Right renal cortex interstitium (tissue), 3 donors: ENCODE data around the gene ABCC9. TPM values are rescaled to one million over a fixed set of nuclear protein-coding genes. Genes with fewer than 3 reads are reported as not detected.

Experiments
- DNase-seq, 3 donors: peaks; one replicate each; pipeline ENCODE4 v3.0.0-alpha.2; 2013; ENCODE audit warnings: low read depth in 3 of 3, low spot score in 2 of 3
- polyA plus RNA-seq, 3 donors: library from polyadenylated mRNA; unstranded; fragments of 120-200 nt; gene quantifications; one replicate each; pipeline ENCODE4 v1.2.1, GENCODE V29; 2013; ENCODE audit not compliant: insufficient read length in 3 of 3

Gene ABCC9
- polyA plus RNA-seq, 3 donors = 21.2 to 26.0 (median 22.5) TPM

DNA sequence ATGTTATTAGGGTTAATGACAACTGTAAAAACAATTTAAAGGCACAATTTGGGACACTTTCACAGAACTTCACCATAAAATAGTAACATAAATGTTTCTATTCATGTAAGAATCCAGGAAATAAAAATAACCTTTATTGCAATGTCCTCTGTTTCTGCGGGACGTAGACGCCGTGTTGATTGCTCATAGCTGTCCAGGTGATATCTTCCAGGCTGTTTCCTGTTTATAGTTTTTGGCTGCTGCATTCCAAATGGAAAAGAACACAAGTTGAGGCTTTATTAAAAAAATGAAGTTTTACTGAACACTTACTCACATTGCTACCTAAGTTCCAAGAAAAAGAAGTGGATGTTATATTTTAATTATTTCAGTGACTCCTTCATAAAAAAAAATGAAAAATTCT lies 58.6 kb downstream of the ABCC9 start:
- no peak for DNase-seq

DNA sequence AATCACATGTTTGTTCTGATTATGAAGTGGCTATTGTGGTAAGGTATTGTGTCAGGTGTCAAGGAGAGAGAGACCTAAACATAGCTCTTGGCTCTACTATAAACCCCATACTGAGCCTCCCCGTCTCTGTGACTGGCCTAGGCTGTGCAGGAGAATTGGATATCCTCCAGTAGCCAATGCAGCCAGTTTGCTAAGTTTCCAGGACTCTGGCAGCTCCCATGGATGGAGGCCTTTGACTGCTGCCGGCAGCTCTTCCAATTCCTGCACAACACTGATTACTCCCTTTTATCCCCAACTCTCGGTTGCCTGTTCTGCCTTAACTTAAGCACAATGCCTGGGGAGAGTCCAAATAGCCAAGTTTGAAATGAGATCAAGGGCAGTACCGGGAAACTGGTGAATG lies 59.3 kb downstream of the ABCC9 start:
- DNase-seq = no peak

DNA sequence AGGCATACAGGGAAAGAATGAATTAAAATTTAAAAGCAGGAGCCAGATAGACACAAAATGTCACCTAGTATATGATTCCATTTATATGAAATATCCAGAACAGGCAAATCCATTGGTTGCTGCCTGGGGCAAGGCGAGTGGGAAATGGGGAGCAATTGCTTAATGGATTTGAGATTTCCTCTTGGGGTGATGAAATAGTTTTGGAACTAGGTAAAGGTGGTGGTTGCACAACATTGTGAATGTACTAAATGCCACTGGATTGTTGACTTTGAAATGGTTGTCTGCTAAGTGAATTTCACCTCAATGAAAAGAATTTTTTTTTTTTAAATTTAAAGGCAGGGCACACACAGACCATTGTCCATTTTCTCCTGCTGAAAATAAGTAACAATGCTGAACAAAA lies 61.9 kb downstream of the ABCC9 start:
- no peak for DNase-seq

DNA sequence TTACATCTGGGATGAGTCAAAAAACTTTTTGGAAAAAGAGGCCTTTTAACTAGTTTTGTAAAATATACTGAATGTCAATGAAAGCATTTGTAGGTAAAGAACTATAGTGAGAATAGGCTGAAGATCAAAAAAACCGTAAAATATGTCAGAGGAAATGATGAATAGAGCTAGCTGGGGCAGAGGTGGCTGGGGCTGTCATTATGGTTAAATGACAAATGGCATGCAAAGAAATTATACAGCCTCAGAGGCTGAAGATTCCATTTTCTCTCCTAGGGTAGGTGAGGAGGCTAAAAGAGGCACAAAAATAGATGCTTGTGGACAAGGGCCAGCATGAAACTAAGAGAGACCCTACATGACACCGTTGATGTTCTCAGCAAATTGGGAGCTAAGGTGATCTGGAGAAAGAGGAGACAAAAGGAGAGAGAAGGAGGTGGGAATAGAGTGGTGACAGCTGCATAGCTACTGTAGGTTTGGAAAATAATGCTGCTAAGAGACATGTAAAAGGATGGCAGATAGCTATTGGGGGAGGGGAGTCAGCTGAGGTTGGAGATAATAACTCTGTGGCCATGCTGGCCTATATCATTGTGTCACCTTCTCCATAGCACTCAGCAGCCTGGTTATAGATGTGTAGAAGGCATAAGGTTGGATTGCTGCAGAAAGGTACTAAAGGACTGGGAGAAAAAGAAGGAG lies 63.8 kb downstream of the ABCC9 start:
- DNase-seq = no peak

DNA sequence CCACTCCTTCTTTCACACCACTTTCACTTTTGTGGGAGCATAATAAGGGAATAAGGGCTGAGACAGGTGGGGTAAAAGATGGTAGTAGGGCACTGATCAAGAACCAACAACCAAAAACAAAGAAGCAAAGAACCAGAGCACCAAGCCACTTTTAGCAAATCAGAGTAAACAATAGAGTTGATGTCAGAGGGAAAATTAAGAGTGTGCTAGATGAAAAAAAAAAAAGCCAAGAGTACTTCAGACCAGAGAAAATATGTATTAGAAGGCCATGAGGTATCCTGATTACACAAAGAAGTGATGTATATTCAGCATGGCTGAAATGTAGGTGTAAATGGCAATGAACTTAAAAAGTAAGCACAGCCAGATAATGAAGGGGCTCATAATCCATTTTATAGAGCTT lies 75.4 kb downstream of the ABCC9 start:
- no peak for DNase-seq

DNA sequence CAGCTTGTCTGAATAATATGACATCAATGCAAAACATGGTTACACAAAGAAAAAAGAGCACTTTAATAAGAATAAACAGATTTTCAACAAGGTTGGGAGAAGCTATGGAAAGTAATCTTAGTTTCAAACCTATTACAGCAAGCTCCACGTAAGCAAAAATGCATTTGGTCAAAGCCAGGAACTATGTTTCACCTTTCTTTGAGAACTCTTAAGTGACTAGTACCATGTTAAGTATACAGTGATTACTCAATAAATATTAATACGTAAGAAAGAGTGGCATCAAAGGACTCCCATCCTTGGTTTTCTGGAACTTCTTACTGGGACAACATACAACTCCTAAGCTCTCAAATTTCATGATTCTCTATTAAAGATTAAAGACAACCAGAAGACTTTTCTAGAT lies 80.7 kb downstream of the ABCC9 start:
- no peak for DNase-seq

DNA sequence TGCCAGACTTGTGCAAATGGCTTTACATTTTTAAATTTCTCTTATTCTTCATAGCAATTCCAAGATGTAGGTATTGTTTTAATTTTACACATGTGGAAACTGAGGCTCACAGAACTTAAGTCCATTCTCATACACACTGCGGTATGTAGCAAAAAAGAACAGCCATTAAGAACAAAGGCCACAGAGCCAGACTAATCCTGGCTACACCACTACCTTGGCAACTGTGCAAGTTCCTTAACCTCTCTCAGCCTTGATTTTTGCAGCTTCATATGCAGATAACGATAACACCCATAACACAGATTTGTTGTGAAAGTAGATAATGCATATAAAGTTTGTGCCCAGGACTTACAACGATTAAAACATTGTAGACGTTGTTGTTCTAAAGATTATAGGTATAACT lies 81.1 kb downstream of the ABCC9 start:
- DNase-seq = no peak

DNA sequence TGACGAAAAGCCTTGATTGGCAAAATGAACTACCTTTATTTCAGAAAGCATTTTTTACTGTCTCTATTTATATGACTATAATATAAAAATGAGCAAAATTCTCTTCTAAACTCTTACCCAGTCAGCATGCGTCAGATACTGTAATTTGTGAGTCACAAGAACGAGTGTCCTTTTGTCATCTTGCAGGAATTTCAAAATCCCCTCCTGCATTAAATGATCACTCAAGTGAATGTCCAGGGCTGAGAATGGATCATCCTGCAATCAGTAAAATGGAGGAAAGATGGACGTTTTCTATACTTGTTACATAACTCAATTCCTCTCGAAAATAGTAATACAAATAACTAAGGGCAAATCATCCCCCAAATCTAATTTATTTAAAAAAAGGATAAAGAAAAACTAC lies 89.0 kb downstream of the ABCC9 start:
- DNase-seq = no peak

DNA sequence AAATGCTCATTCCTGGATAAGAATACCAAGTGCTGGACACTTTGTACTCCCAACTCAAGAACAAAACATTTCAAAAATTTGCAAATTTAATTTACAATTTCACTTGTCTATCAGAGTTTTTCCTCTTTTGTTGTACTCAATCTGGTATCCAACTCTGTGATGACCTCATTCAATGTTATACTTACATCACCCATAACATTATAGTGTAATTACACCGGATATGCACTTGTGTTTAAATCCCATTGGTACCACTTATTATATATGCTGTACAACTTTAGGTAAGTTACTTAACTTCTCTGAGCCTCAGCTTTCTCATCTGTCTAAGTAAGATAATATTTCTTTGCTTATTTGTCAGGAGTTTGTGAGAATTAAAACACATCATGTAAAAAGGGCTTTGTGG lies 90.1 kb downstream of the ABCC9 start:
- no peak for DNase-seq

DNA sequence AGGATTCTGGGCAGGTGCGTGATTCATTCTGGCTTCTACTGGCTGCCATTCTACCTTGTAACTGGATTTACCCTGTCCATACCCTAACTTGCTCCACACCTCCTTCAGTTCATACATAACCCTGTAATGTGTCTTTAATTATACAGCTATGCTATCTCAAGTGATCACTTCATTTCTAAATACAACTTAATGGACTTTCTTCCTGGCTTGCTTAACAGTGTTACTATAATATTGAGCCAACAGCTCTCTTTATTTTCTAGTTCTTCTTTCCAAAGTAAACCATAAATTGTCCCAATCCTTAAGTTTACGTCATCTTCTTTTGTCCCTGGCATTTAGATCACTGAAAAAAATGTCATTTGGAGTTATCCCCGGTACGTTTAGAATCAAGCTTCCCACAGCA lies 90.8 kb downstream of the ABCC9 start:
- DNase-seq = no peak

DNA sequence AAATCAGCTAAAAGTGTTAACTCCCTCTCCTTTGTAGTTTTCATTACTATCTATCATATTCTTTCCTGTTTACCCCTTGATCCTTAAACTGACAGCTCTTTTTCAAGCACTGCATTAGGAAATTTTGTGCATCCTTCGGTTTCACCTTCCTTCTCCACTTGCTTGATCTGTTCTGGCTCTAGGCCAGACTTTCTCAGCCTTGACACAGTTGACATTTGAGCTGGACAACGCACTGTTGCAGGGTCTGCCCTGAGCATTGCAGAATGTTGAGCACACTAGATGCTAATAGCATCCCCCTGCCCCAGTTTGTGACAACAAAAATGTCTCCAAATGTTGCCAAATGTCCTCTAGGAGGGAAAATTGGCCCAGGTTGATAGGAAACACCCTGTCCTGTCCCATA lies 91.3 kb downstream of the ABCC9 start:
- DNase-seq = peak in 1 of 3 donors; percentile 29

DNA sequence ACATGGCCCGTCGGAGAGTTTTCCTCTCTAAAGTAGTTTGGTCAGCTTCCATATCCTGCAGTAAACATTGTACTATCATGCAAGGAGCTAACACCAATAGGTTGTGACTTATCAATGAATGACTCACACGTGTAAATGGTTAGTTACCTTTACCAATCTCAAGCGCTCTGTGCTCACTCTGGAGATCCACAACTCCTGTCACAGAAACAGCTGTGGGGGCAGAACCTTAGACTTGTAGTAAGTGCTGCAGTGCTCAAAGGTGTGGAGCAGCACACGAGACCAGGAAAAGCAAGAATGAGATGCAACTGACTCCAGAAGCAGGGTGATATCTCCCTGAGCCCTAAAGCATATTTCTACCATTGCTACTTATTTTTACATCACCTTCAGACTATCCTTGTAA lies 93.0 kb downstream of the ABCC9 start:
- DNase-seq = no peak

DNA sequence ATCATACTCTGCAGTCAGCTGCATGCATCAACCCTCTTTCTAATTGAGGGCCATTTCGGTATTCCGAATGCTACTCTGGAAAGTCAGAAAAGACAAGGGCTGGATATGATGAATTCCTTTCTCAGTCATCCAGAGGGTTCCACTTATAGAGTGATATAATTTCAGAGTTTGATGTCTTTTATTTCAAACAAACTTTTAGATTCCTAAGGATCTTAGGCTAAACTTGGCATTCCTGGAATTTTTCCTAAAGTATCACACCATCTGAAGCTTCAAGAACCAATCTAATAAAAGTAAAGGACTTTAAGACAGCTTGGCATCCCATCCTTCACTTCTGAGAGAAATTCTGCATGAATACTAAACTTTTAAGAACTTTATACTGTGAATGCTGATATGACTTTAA lies 97.4 kb downstream of the ABCC9 start:
- DNase-seq = no peak

DNA sequence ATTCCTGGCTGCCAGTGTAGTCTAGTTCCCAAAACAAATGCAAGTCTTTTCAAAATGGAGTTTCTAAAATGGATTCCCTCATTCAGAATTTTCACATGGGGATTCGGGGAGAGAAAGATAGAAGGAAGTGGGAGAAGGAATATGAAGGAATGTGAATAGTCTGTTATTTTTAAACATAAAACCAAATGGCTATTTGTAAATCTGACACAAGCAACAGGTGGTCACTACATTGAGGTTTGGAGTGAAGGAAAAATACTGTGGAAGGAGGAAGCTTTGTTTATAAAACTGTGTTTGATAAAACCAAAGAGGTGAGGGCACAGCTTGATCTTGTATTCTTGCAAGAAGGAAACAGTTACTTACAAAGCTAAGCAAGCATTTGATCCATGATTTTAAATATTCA lies 101.5 kb downstream of the ABCC9 start:
- DNase-seq = no peak

DNA sequence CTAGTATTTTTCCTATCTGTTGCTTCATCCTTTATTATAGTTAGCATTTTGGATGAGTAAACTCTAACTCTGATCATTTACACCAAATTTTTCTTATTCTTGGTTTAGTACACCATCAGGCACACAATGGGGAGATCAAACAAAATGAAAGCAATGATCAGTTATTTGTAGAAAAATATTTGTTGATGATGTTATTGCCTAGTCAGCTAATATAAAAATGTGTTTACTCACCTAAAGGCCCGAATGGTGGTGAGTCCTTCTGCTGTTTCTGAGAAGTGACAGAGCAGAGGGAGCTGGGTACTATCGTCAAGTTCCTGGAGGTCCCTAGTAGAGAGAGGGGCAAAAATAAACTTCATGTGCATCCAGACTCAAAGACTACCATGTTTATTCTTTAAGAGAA lies 103.4 kb downstream of the ABCC9 start:
- DNase-seq = no peak

DNA sequence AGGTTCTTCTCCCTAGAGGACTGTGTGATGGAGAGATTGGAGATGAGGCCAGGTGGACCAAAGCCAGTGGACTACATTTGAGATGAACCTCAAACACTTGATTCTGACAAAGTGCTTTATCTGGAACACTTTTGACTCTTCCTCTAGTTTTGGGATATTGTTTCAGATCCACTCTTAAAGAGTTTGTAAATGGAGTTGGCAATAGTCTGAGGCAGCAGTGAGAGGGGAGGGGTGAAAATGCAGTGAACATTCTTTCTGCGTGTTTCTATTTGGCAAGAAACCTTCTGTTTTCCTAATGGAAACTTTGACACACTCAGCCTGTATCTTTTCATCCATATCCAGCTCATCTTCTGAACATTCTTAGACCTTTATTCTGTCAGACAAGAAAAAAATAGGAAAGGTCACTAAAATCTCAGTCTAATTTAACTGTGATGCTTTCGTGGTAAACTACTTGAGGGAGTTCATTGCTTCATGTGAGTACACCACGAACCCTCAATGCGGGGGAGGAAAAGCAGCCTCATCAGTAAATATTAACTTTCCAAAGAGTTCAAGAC lies 109.4 kb downstream of the ABCC9 start:
- no peak for DNase-seq

DNA sequence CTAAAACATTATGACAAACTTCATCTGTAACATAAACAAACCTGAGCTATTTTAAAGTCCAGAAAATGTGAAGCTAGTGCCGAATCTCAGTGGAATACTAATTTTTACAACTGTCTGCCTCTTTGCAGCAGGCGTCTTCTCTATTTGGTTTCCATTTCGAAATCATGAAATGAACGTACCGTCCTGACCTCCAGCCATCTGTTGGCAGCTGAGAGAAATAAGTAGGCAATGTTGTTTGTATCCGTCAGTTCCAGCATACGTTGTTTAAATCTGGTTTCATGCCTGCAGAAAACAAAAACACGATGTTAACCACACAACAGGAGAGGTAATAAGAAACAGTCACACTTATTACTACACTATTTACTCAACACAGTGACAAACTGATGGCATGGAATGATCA lies 112.4 kb downstream of the ABCC9 start:
- DNase-seq = no peak

DNA sequence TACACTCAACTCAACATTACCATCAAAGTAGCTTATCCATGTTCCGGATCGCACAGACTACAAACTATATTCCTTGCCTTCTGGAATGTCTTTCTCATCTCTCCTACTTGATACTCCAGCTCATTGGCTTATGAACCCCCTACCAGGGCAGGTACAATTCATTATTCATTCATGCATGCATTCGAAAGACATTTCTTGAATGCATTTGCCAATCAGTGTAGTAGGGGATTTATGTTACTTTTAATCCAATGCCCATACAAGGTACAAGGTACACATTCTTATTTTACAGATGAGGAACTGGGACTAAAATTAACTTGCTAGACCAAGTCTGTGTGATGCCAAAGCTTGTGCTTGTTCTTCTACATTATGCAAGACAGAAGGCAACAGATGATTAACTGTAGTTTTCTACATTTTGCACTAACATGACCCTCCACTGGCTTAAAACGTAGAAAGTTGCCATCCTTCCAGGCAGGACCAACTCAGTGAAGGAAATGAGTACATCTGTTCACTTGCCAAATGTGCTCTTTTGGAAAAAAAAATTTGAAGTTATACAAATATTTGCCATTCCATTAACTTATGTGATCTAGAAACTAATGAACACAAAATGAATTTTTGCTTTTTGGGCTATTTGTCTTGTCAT lies 113.0 kb downstream of the ABCC9 start:
- no peak for DNase-seq

DNA sequence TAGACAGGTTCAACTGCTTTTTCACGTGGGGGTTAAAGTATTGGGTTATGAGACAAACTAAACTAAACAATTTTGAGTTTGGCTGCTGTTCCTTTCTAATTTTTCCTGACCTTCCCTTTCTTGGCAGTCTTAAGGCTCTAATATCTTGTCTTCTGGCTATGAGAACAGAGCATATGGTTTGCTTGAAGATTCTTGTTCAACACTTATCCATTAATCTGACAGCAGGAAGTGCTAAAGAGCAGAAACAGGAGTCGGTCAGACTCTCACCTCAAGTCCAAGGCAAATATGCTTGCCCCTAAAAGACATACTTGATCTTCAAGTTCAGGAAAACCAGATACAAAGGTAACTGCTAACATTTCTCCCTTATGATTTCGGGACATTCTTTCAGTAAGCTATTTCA lies 114.1 kb downstream of the ABCC9 start:
- no peak for DNase-seq

DNA sequence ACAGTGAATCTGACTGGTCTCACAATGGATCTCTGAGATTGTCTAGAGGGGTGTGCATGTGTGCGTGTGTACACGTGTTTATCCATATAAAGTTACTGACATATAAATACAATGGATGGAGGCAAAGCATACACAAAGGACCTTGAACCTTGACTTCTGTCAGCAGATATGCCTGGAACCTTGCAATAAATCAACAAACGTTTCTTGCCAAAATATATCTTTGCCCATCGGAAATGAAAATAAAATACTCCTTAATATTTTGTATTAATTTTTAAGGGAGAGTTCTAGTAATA lies 114.7 kb downstream of the ABCC9 start:
- DNase-seq = no peak

DNA sequence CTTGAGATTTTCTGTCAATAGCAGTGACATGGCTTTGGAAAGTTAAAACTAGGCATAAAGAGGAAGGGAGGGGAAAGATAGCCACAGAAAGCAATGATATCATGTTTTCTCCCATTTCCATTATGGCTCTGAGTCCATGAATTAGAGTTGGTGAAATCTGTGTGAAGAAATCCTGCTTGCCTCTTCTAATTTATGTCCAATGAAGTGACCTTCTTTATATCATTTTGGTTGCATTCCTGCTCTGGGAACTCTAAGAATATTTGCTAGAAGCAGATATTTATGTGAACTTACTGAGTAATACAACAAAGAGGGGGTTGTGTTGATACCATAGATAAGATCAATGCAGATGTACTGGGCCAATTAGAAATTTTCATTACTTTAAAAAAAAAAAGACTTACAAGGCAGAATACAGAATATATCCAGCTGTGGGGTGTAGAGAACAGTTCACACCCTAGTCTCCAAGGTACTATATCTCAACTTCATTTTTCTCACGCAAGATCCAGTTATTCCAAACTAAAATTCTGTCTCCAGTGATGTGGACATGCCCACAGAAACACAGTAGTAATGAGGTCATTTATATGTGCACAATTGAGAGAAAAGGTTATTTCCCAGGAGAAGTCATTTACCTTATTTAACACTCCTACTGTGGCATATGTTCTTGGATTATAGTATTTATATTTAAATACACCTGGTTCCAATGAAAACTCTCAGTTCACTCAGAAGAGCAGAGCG lies 115.2 kb downstream of the ABCC9 start:
- no peak for DNase-seq

DNA sequence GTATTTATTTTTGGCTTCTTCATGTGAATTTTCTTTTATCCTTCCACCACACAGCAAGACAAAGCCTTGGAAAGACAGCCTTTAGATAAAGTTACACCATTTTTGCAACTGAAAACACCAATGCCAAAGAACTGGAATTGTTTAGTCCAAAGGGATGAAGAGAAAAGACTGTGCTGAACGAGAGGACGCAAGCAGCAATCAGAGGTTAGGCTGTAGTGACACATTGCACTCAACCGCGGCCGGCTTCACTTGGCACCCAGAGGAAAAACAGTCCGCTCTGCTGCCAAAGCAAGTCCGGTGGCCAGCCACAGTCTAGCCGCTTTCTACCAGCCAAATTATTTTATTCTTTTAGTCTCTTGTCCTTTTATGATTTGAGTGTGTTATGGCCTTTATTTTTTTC lies 117.6 kb downstream of the ABCC9 start:
- DNase-seq = no peak
